Measurements from ENCODE around the gene RFXAP.

DNA sequence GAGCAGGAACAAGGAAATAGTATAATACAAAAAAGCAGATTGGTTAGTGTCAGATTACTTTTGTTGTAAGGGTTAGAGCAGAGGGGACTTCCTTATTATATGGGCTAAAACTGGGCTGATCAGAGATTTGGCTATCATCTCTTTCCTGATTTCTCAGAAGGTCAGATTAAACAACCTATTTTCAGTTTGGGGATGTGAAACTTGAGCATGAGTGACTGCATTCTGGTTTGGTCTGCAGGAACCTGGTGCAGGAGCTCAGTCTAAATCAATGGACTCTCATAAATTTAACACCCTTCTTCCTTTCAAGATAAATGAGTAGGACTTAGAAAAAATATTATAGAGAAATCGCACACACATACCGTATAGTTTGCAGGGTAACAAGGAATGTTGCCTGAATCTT is 12.9 kb upstream of the RFXAP start:
- TF ChIP-seq EZH2 (IDR thresholded peaks at IDR 0.05; ENCODE audit: insufficient read depth, poor library complexity, severe bottlenecking) = no peak
- TF ChIP-seq EZH2phosphoT487 (IDR thresholded peaks at IDR 0.05; ENCODE audit: insufficient read depth, low read depth) = no peak

Measured in GM23248 (cell line).